Spleen (tissue), 7 donors: ENCODE results near the gene NDUFC2.

Source experiments
- CTCF ChIP-seq, 11 experiments: fragments of 200-600 bp in 7 of 11; fragments of 450-650 bp in 4 of 11; sonication (generic) in 4 of 11; IDR thresholded peaks in 8 of 11; conservative IDR thresholded peaks in 3 of 11; 1 replicate in 7 of 11; 2 replicates in 4 of 11; pipeline versions ENCODE4 v1.4.0 to v1.8.0; 2016 to 2021; ENCODE audit warnings: antibody characterized with exemption in 11 of 11, inconsistent platforms in 4 of 11, mild to moderate bottlenecking in 1 of 11
- POLR2A ChIP-seq, 3 donors: fragments of 450-650 bp; IDR thresholded peaks; one replicate each; pipeline ENCODE4 v1.5.1; 2017; ENCODE audit warnings: antibody characterized with exemption in 3 of 3, mild to moderate bottlenecking in 1 of 3
- donor health status: DM: no; HTN: no; CAD: no; lungs with moderate emphysema.
- donor health status: DM: no; HTN: no; CAD: no.
- donor health status: DM: no; HTN: no; CAD: no.

DNA sequence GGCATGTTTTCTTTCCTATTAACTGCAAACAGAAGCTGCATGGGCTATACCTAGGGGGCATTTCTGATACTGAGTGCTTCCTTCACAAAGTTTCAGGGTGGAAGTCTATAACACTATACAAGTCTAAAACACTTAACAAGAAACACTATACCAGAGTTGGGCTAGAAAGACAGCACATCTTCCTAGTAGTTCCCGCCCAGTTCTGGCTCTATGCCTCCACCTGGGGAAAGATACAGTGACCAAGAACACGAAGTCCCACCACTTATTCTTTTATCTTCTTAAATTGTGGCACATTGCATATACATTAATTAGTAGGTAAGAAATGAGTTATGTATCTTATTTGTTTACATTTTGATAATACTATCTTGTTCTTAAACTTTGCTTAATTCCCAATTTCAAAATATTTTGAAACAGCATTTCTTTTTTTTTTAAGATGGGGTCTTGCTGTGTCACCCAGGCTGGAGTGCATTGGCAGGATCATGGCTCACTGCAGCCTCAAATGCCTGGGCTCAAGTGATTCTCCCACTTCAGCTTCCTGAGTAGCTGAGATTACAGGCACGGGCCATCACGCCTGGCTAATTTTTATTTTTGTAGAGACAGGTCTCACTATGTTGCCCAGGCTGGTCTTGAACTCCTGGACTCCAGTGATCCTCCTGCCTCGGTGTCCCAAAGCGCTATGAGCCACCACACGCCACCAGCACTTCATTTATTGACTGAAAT is 18.2 kb upstream of the NDUFC2 start:
- TF ChIP-seq POLR2A (IDR thresholded peaks at IDR 0.05) (no peak), CTCF (IDR thresholded peaks at IDR 0.05 in 8 of 11, conservative IDR thresholded peaks at IDR 0.05 in 3 of 11) (no peak)
